ENCODE results near the gene KRCC1.

The KRCC1 gene

GRCh38 chr2:88077080-88077479 lies 21.5 kb upstream of the KRCC1 start:
- no peak for TF ChIP-seq CTCF (IDR thresholded peaks at IDR 0.05)
- TF ChIP-seq ZFX (IDR thresholded peaks at IDR 0.05; ENCODE audit: borderline replicate concordance): no peak
- no peak overlapping the region for H3K27ac ChIP-seq

- no peak overlapping the region for H3K27ac ChIP-seq
- no peak for TF ChIP-seq ZFX (IDR thresholded peaks at IDR 0.05; ENCODE audit: borderline replicate concordance)
- TF ChIP-seq CTCF (IDR thresholded peaks at IDR 0.05): no peak
Measured at GRCh38 chr2:88074854-88075292, 19.3 kb upstream of the KRCC1 start.

- no peak for TF ChIP-seq ZFX (IDR thresholded peaks at IDR 0.05; ENCODE audit: borderline replicate concordance)
- no peak for TF ChIP-seq CTCF (IDR thresholded peaks at IDR 0.05)
Measured at GRCh38 chr2:88074150-88074549, 18.6 kb upstream of the KRCC1 start.

GRCh38 chr2:88071365-88071764 lies 15.8 kb upstream of the KRCC1 start:
- TF ChIP-seq ZFX (IDR thresholded peaks at IDR 0.05; ENCODE audit: borderline replicate concordance) (no peak), CTCF (IDR thresholded peaks at IDR 0.05) (no peak)
- no peak overlapping the region for H3K27ac ChIP-seq

More at GRCh38 chr2:88074150-88074549, 18.6 kb upstream of the KRCC1 start:
- H3K27ac ChIP-seq: no peak overlapping the region

DNA sequence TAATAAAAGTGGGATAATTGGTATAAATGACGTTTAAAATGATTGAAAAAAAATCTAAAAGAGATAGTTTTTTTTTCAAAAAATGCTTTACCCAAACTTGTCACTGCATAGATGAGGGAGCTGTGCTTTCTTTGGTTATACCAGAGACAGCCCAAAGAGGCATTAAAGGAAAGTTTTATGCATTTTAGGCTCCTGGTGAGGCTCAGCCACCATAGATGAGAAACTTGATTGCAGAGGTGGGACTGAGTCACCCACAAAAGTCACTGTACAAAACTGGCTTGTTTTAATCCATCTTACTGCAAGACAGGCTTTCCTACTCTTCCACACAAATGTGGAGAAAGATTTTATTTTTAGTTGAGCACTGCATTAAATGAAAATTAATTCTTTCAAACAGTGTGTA lies 14.5 kb upstream of the KRCC1 start:
- TF ChIP-seq CTCF (IDR thresholded peaks at IDR 0.05) (no peak), ZFX (IDR thresholded peaks at IDR 0.05; ENCODE audit: borderline replicate concordance) (no peak)
- no peak overlapping the region for H3K27ac ChIP-seq

DNA sequence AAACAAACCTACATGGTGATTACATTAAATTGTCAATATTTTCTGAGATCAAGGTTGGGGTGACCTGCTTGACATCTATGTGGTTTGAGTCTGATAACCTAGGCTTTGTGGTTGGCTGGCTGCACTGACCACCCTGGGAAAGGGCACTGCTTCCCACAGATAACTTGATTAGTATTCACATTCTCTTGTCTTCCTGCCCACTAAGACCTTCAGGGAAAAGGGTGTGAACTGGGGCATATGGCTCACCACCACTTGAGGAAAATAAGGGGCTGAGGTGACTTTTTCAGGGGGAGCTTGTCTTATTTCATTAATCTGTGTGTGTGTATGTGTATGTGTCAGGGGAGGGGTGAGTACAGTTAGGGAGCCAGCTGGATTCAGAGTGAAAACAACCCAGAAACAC lies 13.5 kb upstream of the KRCC1 start:
- TF ChIP-seq ZFX (IDR thresholded peaks at IDR 0.05; ENCODE audit: borderline replicate concordance) (no peak), CTCF (IDR thresholded peaks at IDR 0.05) (no peak)
- H3K27ac ChIP-seq: no peak overlapping the region

DNA sequence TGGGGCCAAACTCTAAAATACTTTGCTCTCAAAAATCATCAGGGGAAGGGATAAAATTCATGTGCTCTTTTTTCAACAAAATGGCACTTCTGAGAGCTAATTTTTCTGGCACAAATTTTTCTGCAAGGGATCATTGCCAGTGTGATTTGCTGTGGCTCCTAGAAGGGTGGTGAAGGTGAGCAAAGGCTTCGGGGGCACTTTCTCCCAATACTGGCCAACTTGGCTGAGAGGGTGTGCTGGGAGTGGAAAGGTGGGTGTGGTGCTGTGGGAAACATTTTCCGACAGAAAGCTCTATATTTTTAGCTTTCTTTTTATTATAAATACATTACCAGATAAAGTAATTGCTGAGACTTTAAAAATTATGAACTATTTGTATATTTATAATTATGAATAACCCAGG lies 12.5 kb upstream of the KRCC1 start:
- TF ChIP-seq CTCF (IDR thresholded peaks at IDR 0.05): no peak
- TF ChIP-seq ZFX (IDR thresholded peaks at IDR 0.05; ENCODE audit: borderline replicate concordance): no peak
- H3K27ac ChIP-seq: no peak overlapping the region
